Measurements from ENCODE around the gene KPNA2. TPM values are rescaled to one million over a fixed set of nuclear protein-coding genes. Genes with fewer than 3 reads are reported as not detected.

Gene KPNA2
- total and polyA plus RNA-seq, 9 of the 15 experiments (the other 6 are each of a cell fraction or from before 2014, with no cell fraction given): 132 to 984 (median 241) TPM

DNA sequence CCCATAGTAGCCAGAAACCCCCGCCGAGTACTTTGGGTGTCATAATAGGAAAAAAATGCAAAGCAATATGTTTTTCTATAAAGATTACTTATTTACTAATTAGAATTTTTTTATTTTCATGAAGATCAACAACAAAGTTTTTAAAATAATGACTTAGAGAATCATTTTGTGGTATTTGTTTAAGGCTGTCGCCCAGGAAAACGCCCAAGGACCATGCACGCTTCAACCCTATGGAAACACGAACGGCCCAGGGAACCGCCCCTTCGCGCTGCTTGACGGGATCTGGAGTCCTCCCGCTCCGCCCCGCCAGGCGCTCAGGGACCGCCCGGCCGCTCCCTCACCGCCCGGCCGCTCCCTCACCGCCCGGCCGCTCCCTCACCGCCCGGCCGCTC is 408 bp upstream of the KPNA2 start (continued):
- no peak for TF ChIP-seq RHOXF2B (CRISPR knock-in tag; conservative IDR thresholded peaks at IDR 0.05)
- TF ChIP-seq, protein P1, sequence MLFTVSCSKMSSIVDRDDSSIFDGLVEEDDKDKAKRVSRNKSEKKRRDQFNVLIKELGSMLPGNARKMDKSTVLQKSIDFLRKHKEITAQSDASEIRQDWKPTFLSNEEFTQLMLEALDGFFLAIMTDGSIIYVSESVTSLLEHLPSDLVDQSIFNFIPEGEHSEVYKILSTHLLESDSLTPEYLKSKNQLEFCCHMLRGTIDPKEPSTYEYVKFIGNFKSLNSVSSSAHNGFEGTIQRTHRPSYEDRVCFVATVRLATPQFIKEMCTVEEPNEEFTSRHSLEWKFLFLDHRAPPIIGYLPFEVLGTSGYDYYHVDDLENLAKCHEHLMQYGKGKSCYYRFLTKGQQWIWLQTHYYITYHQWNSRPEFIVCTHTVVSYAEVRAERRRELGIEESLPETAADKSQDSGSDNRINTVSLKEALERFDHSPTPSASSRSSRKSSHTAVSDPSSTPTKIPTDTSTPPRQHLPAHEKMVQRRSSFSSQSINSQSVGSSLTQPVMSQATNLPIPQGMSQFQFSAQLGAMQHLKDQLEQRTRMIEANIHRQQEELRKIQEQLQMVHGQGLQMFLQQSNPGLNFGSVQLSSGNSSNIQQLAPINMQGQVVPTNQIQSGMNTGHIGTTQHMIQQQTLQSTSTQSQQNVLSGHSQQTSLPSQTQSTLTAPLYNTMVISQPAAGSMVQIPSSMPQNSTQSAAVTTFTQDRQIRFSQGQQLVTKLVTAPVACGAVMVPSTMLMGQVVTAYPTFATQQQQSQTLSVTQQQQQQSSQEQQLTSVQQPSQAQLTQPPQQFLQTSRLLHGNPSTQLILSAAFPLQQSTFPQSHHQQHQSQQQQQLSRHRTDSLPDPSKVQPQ (CRISPR knock-in tag; IDR thresholded peaks at IDR 0.05; ENCODE audit: borderline replicate concordance): no peak
- TF ChIP-seq RFX7 (CRISPR knock-in tag; IDR thresholded peaks at IDR 0.05): no peak
- no peak for TF ChIP-seq ZNF140 (CRISPR knock-in tag; IDR thresholded peaks at IDR 0.05)
- no peak for TF ChIP-seq SMARCB1 (IDR thresholded peaks at IDR 0.05; ENCODE audit: insufficient read length, low read depth)
- TF ChIP-seq POLR2H (tag; IDR thresholded peaks at IDR 0.05; ENCODE audit: low read depth): peak; percentile 45; the same call in 1 of the 2 replicates
- no peak for TF ChIP-seq CHD2 (IDR thresholded peaks at IDR 0.05; ENCODE audit: low read depth, low read length)
- TF ChIP-seq, protein P2, sequence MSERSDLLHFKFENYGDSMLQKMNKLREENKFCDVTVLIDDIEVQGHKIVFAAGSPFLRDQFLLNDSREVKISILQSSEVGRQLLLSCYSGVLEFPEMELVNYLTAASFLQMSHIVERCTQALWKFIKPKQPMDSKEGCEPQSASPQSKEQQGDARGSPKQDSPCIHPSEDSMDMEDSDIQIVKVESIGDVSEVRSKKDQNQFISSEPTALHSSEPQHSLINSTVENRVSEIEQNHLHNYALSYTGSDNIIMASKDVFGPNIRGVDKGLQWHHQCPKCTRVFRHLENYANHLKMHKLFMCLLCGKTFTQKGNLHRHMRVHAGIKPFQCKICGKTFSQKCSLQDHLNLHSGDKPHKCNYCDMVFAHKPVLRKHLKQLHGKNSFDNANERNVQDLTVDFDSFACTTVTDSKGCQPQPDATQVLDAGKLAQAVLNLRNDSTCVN (CRISPR knock-in tag; IDR thresholded peaks at IDR 0.05): no peak
- TF ChIP-seq, protein P3, sequence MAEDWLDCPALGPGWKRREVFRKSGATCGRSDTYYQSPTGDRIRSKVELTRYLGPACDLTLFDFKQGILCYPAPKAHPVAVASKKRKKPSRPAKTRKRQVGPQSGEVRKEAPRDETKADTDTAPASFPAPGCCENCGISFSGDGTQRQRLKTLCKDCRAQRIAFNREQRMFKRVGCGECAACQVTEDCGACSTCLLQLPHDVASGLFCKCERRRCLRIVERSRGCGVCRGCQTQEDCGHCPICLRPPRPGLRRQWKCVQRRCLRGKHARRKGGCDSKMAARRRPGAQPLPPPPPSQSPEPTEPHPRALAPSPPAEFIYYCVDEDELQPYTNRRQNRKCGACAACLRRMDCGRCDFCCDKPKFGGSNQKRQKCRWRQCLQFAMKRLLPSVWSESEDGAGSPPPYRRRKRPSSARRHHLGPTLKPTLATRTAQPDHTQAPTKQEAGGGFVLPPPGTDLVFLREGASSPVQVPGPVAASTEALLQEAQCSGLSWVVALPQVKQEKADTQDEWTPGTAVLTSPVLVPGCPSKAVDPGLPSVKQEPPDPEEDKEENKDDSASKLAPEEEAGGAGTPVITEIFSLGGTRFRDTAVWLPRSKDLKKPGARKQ (CRISPR knock-in tag; IDR thresholded peaks at IDR 0.05): no peak
- TF ChIP-seq KDM2B (CRISPR knock-in tag; IDR thresholded peaks at IDR 0.05): no peak
- no peak for TF ChIP-seq MECOM (CRISPR knock-in tag; IDR thresholded peaks at IDR 0.05)
- no peak for TF ChIP-seq EGR1 (conservative IDR thresholded peaks at IDR 0.05)
- no peak for TF ChIP-seq GABPB2 (CRISPR knock-in tag; conservative IDR thresholded peaks at IDR 0.05)
- TF ChIP-seq ZNF57 (CRISPR knock-in tag; IDR thresholded peaks at IDR 0.05): no peak
- no peak for TF ChIP-seq RERE (CRISPR knock-in tag; IDR thresholded peaks at IDR 0.05; ENCODE audit: borderline replicate concordance)
- TF ChIP-seq RUNX1 (IDR thresholded peaks at IDR 0.05; ENCODE audit: low read depth): no peak
- no peak for TF ChIP-seq ZFX (CRISPR knock-in tag; IDR thresholded peaks at IDR 0.05)
- peak; percentile 47 for TF ChIP-seq HMGN3 (IDR thresholded peaks at IDR 0.05; ENCODE audit: borderline replicate concordance, extremely low read depth, insufficient read length, low read depth, low read length)
- peak in 1 of 2 experiments; percentile 18; a peak in 1 of 4 replicates for TF ChIP-seq FOXK2 (conservative IDR thresholded peaks at IDR 0.05 in 1 of 2, IDR thresholded peaks at IDR 0.05 in 1 of 2; ENCODE audit: low read depth in 2 of 2)

All from K562 (cell line).